Thyroid gland (tissue), 4 donors: ENCODE measurements around the gene TEX10. TPM values are rescaled to one million over a fixed set of nuclear protein-coding genes. Genes with fewer than 3 reads are reported as not detected.

Experiments
- DNase-seq, 2 donors: peaks; one replicate each; pipeline ENCODE4 v3.0.0-alpha.2; 2019
- H3K27ac ChIP-seq, 3 donors: fragments of 200-600 bp; sonication (generic); 1 replicate in 2 of 3; 2 replicates in 1 of 3; pipeline ENCODE4 v1.5.1; 2016 to 2019; ENCODE audit warnings: mild to moderate bottlenecking in 1 of 3, moderate library complexity in 1 of 3
- H3K27me3 ChIP-seq: fragments of 200-600 bp; sonication (generic); one replicate; pipeline ENCODE4 v1.5.1; 2019
- H3K36me3 ChIP-seq, 2 donors: fragments of 200-600 bp; sonication (generic); one replicate each; pipeline ENCODE4 v1.5.1; 2016 to 2019
- H3K4me1 ChIP-seq, 2 donors: fragments of 200-600 bp; sonication (generic); one replicate each; pipeline ENCODE4 v1.5.1; 2017 to 2019
- H3K4me3 ChIP-seq, 3 donors: fragments of 200-600 bp; sonication (generic); replicated peaks in 1 of 3; 1 replicate in 2 of 3; 2 replicates in 1 of 3; pipeline ENCODE4 v1.5.1; 2016; ENCODE audit warnings: mild to moderate bottlenecking in 1 of 3
- H3K9me3 ChIP-seq: fragments of 200-600 bp; sonication (generic); one replicate; pipeline ENCODE4 v1.5.1; 2017
- POLR2A ChIP-seq, 2 donors: fragments of 450-650 bp; IDR thresholded peaks; one replicate each; pipeline ENCODE4 v1.6.1; 2017; ENCODE audit warnings: antibody characterized with exemption in 2 of 2, mild to moderate bottlenecking in 2 of 2, moderate library complexity in 1 of 2
- WGBS, 2 donors: methylation state at CpG; one replicate each; pipeline ENCODE4 v1.1.5; 2017; 5-methylcytosine and 5-hydroxymethylcytosine counted together
- intact Hi-C: fragments of 100-400 bp; cut with DNase I; formaldehyde crosslinking; loops from one replicate; pipeline ENCODE4 v1.15.1; 2023
- total RNA-seq, 4 donors: library from RNA; depleted of rRNA; stranded (reverse); fragments of >200 nt; gene quantifications; one replicate each; pipeline ENCODE4 v1.2.3, GENCODE V29; 2016
- TF ChIP-seq, protein P1 (sequence below), 6 experiments: fragments of 200-600 bp in 3 of 6; fragments of 450-650 bp in 3 of 6; sonication (generic) in 3 of 6; IDR thresholded peaks; one replicate each; pipeline ENCODE4 v1.5.1; 2016 to 2019; ENCODE audit warnings: antibody characterized with exemption in 6 of 6, mild to moderate bottlenecking in 2 of 6, inconsistent platforms in 1 of 6, moderate library complexity in 1 of 6

Gene TEX10
- total RNA-seq, 4 donors from 2014 or later, result 18.8 to 25.1 (median 23.4) TPM

DNA sequence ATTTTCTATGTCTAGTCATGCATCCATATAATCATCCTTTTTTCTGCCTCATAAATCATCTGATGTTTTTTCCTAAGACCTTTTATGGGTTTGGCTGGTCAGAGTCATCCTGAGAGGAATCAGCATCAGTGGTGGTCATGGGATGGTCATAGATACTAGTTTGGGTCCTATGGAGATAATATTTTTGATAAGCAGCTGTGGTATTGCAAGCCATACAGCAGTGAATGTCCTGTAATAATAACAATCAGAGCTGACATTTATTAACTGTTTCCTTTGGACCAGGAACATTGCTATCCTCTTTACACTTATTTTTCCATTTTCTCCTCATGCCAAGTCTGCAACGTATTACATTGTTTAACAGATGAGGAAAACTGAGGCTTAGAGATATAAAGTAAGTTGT lies 83.1 kb downstream of the TEX10 start:
- Histone ChIP-seq H3K27ac (no peak overlapping the region), H3K9me3 (no peaks in the 10 kb centered on the region), H3K36me3 (peaks cover 0 to 15% of the 10 kb centered on the region in 2 donors), H3K27me3 (no peaks in the 10 kb centered on the region), H3K4me1 (no peaks in the 10 kb centered on the region), H3K4me3 (no peak overlapping the region)
- TF ChIP-seq POLR2A (IDR thresholded peaks at IDR 0.05), result no peak
- TF ChIP-seq, protein P1, sequence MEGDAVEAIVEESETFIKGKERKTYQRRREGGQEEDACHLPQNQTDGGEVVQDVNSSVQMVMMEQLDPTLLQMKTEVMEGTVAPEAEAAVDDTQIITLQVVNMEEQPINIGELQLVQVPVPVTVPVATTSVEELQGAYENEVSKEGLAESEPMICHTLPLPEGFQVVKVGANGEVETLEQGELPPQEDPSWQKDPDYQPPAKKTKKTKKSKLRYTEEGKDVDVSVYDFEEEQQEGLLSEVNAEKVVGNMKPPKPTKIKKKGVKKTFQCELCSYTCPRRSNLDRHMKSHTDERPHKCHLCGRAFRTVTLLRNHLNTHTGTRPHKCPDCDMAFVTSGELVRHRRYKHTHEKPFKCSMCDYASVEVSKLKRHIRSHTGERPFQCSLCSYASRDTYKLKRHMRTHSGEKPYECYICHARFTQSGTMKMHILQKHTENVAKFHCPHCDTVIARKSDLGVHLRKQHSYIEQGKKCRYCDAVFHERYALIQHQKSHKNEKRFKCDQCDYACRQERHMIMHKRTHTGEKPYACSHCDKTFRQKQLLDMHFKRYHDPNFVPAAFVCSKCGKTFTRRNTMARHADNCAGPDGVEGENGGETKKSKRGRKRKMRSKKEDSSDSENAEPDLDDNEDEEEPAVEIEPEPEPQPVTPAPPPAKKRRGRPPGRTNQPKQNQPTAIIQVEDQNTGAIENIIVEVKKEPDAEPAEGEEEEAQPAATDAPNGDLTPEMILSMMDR (IDR thresholded peaks at IDR 0.05), result no peak
- intact Hi-C loops, result no loop called here
- DNase-seq, result no peak
- 88 to 96% methylated on average over 1 of the region's 1 CpG for WGBS, 2 donors

DNA sequence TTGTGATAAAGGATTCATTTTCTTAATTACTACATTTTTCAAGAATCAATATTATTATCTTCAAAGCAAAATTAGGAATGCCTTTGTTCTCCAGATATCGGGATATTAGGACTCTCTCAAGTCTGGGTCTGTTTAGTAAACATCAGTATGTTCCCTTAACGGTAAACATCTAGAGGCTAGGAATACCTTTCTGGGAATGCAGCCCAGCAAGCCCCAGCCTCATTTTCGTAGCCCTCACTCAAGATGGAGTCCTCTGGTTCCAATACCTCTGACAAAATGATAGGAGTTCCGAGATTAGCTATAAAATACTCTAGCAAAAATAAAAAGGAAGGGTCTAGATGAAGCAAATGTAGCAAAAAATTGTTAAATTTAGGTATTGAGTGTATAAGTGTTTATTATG lies 84.5 kb downstream of the TEX10 start:
- no peaks in the 10 kb centered on the region for H3K27me3 ChIP-seq
- TF ChIP-seq, protein P1 (IDR thresholded peaks at IDR 0.05), result no peak
- TF ChIP-seq POLR2A (IDR thresholded peaks at IDR 0.05), result no peak
- no peak overlapping the region for H3K27ac ChIP-seq
- no peaks in the 10 kb centered on the region for H3K9me3 ChIP-seq
- DNase-seq, result no peak
- H3K36me3 ChIP-seq, result peaks cover 0 to 12% of the 10 kb centered on the region in 2 donors
- 93 to 98% methylated on average over 4 of the region's 4 CpGs for WGBS, 2 donors
- intact Hi-C loops, result no loop called here
- no peak overlapping the region for H3K4me3 ChIP-seq
- no peaks in the 10 kb centered on the region for H3K4me1 ChIP-seq

DNA sequence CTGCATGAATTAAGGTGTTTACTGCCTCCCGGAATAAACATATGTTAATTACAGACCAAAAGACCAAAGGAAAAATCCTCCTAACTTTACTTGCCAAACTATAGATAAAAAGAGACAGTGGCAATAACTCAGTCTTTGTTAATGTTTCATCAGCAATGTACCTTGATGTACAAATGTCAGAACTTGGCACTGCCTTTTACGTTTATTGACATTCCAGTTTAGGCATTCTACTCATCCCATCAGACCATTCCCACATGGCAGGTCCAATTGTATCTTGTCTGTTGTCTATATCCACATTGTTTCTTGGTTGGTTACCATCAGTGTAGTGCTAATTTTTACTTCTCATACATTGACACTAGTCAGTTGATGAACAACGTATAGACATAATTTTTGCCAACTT lies 85.5 kb downstream of the TEX10 start:
- H3K27me3 ChIP-seq, result no peaks in the 10 kb centered on the region
- intact Hi-C loops, result no loop called here
- DNase-seq, result no peak
- no peaks in the 10 kb centered on the region for H3K4me1 ChIP-seq
- peaks cover 0 to 12% of the 10 kb centered on the region in 2 donors for H3K36me3 ChIP-seq
- 97 to 99% methylated on average over 3 of the region's 3 CpGs for WGBS, 2 donors
- TF ChIP-seq POLR2A (IDR thresholded peaks at IDR 0.05), result no peak
- TF ChIP-seq, protein P1 (IDR thresholded peaks at IDR 0.05), result no peak
- H3K27ac ChIP-seq, result no peak overlapping the region
- no peaks in the 10 kb centered on the region for H3K9me3 ChIP-seq
- no peak overlapping the region for H3K4me3 ChIP-seq

Other genes with a start within 250 kb of the TEX10 start
- gene MSANTD3, start 74.2 kb upstream of the TEX10 start, total RNA-seq, result 10 to 100 TPM; 39.2 to 48.2 (median 44.3) TPM
- gene TMEFF1, start 120.2 kb upstream of the TEX10 start, total RNA-seq, result 10 to 100 TPM in 1 of 4 donors, 1 to 10 TPM in 3; 2.0 to 10.4 (median 4.8) TPM
- 1 to 10 TPM; 1.0 to 4.2 (median 1.6) TPM for gene CAVIN4, start 225.1 kb upstream of the TEX10 start, total RNA-seq